ENCODE data around the gene FGF5.

GRCh38 chr4:80333121-80333520 lies 66.7 kb downstream of the FGF5 start:
- TF ChIP-seq ZNF547 (CRISPR knock-in tag; IDR thresholded peaks at IDR 0.05) (no peak), CTCF (CRISPR knock-in tag; IDR thresholded peaks at IDR 0.05) (no peak), POGK (CRISPR knock-in tag; conservative IDR thresholded peaks at IDR 0.05) (no peak), ZNF792 (CRISPR knock-in tag; IDR thresholded peaks at IDR 0.05) (no peak), ZBED4 (CRISPR knock-in tag; IDR thresholded peaks at IDR 0.05; ENCODE audit: borderline replicate concordance) (no peak), ZNF781 (CRISPR knock-in tag; IDR thresholded peaks at IDR 0.05; ENCODE audit: borderline replicate concordance, not compliant biosample characterization) (no peak), MLXIP (CRISPR knock-in tag; IDR thresholded peaks at IDR 0.05; ENCODE audit: borderline replicate concordance) (no peak), PREB (CRISPR knock-in tag; IDR thresholded peaks at IDR 0.05) (no peak), ATAD3A (CRISPR knock-in tag; IDR thresholded peaks at IDR 0.05) (no peak), FOXO1 (CRISPR knock-in tag; IDR thresholded peaks at IDR 0.05) (no peak), ZNF274 (CRISPR knock-in tag; IDR thresholded peaks at IDR 0.05) (no peak), RAD51 (IDR thresholded peaks at IDR 0.05; ENCODE audit: borderline replicate concordance) (no peak), RFX1 (IDR thresholded peaks at IDR 0.05) (no peak)
